GM12865 (cell line): ENCODE data around the gene NUAK2.

Source experiments
- DNase-seq: peaks from one replicate; pipeline ENCODE4 v3.0.0; 2010; ENCODE audit warnings: low read depth
- H3K4me3 ChIP-seq: 2 replicates; pipeline ENCODE4 v1.5.1; 2011; ENCODE audit warnings: mild to moderate bottlenecking, low read depth, low read length, control low read depth
- TF ChIP-seq, protein P1 (sequence below): IDR thresholded peaks from 2 replicates; pipeline ENCODE4 v1.5.1; 2011; ENCODE audit warnings: low read length, control low read depth, low read depth, inconsistent platforms; ENCODE audit not compliant: insufficient read depth; ENCODE audit errors: missing control alignments

The NUAK2 gene

DNA sequence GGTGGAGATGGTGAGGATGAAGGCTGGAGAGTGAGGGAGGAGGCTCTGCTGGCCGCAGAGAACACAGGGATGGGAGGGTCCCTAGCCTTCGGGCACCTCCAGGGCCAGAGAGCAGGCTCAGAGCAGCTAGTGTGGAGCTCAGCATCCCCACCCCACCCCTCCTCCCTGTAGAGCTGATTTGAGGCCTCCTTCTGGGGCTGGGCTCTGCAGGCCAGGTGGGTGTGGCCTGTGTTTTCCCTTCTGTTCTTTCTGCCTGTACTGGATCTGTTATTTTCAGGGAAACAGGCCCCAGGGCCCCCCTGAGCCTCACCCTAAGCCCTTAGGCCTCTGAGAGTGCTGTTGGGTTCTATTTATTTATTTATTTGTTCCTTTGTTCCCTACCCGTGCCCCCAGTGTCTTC, 49.0 kb downstream of the NUAK2 start:
- TF ChIP-seq, protein P1, sequence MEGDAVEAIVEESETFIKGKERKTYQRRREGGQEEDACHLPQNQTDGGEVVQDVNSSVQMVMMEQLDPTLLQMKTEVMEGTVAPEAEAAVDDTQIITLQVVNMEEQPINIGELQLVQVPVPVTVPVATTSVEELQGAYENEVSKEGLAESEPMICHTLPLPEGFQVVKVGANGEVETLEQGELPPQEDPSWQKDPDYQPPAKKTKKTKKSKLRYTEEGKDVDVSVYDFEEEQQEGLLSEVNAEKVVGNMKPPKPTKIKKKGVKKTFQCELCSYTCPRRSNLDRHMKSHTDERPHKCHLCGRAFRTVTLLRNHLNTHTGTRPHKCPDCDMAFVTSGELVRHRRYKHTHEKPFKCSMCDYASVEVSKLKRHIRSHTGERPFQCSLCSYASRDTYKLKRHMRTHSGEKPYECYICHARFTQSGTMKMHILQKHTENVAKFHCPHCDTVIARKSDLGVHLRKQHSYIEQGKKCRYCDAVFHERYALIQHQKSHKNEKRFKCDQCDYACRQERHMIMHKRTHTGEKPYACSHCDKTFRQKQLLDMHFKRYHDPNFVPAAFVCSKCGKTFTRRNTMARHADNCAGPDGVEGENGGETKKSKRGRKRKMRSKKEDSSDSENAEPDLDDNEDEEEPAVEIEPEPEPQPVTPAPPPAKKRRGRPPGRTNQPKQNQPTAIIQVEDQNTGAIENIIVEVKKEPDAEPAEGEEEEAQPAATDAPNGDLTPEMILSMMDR: no peak
- no peak overlapping the region for H3K4me3 ChIP-seq
- DNase-seq: no peak

DNA sequence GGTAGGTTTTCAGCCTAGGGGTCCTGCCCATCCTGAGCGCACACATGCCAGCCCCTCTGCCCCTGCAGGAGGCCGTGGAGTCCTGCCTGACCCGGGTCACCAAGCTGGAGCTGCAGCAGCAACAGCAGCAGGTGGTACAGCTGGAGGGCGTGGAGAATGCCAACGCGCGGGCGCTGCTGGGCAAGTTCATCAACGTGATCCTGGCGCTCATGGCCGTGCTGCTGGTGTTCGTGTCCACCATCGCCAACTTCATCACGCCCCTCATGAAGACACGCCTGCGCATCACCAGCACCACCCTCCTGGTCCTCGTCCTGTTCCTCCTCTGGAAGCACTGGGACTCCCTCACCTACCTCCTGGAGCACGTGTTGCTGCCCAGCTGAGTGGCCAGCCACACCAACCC, 49.8 kb downstream of the NUAK2 start:
- no peak for DNase-seq
- H3K4me3 ChIP-seq: no peak overlapping the region
- TF ChIP-seq, protein P1: no peak

DNA sequence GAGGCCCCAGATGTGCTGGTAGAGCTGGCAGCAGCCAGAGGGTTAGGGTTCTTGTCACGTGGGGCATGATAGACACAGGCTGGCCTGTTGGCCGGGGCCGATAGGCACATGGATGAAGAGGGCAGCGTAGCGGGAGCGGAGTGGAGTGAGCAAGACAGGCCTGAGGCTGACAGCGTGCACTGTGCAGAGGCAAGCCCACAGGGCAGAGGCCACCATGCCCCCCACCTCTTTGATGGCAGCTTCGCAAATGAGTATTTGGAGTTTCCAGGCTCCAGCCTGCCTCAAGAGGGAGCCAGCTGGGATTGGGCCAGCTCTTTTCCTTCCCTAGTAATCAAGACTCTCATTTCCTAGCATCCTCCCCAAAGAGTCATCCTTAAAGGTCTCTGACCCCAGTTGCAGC, 50.3 kb downstream of the NUAK2 start:
- no peak for DNase-seq
- no peak overlapping the region for H3K4me3 ChIP-seq
- TF ChIP-seq, protein P1: no peak

DNA sequence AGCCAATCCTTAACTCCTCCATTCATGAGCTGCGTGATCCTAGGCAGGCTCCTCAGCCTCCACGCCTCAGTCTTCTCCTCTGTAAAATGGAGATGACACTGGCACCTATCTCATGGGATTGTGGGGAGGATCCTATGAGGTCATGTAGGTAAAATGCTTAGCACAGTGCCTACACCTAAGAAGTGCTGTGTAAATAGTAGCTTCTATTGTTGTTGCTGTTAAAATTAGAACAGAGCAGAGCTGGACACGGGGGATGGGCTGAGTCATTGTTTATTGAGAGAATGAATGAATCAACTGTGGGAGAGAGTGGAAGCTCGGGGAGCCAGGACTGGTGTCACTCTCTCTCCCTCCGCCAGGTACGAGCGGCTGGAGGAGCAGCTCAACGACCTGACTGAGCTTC, 50.8 kb downstream of the NUAK2 start:
- DNase-seq: no peak
- TF ChIP-seq, protein P1: no peak
- no peak overlapping the region for H3K4me3 ChIP-seq

DNA sequence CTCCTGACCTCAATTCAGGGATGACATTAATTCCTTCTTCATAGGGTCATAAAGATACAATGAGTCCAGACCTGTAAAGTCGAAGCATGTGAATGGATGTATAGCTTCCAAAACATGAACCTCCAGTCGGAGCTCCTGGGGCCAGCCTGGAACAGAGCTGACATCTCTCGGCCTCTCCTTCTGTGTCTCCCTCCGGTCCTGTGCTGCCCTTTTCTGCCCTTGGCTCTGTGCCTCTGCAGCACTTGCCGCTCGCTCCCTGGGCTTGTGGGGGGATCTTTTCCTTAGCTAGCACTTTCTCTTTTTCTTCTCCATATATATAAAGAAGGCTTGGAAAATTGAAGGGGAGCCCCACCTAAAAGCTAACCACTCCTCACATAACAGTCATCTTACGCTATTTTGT, 51.3 kb downstream of the NUAK2 start:
- H3K4me3 ChIP-seq: no peak overlapping the region
- TF ChIP-seq, protein P1: no peak

DNA sequence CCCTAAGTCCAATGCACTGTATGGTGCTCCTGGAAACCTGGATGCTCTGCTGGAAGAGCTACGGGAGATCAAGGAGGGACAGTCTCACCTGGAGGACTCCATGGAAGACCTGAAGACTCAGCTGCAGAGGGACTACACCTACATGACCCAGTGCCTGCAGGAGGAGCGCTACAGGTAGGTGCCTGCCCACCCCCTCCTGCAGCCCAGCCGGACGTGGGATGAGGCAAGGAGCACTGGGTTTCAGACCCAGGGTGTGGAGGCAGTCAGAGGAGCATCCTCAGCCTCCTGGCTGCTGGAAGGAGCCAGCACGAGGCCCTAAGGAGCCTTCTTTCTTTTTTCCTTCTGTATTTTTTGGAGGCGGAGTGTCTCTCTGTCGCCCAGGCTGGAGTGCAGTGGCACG, 51.8 kb downstream of the NUAK2 start:
- DNase-seq: no peak
- H3K4me3 ChIP-seq: no peak overlapping the region
- TF ChIP-seq, protein P1: no peak

More for the DNA sequence above, 51.3 kb downstream of the NUAK2 start:
- DNase-seq: no peak

DNA sequence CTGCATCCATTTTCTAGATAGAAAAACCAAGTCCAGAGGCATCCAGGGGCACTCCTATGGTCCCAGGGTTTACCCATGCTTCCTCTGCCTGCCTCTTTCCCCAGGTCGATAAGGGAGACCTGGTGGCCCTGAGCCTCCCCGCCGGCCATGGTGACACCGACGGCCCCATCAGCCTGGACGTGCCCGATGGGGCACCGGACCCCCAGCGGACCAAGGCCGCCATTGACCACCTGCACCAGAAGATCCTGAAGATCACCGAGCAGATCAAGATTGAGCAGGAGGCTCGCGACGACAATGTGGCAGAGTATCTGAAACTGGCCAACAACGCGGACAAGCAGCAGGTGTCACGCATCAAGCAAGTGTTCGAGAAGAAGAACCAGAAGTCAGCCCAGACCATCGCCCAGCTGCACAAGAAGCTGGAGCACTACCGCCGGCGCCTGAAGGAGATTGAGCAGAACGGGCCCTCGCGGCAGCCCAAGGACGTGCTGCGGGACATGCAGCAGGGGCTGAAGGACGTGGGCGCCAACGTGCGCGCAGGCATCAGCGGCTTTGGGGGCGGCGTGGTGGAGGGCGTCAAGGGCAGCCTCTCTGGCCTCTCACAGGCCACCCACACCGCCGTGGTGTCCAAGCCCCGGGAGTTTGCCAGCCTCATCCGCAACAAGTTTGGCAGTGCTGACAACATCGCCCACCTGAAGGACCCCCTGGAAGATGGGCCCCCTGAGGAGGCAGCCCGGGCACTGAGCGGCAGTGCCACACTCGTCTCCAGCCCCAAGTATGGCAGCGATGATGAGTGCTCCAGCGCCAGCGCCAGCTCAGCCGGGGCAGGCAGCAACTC, 52.5 kb downstream of the NUAK2 start:
- TF ChIP-seq, protein P1: no peak
- no peak for DNase-seq
- H3K4me3 ChIP-seq: no peak overlapping the region
